Measurements from ENCODE around the gene MYO1F.

MYO1F gene

DNA sequence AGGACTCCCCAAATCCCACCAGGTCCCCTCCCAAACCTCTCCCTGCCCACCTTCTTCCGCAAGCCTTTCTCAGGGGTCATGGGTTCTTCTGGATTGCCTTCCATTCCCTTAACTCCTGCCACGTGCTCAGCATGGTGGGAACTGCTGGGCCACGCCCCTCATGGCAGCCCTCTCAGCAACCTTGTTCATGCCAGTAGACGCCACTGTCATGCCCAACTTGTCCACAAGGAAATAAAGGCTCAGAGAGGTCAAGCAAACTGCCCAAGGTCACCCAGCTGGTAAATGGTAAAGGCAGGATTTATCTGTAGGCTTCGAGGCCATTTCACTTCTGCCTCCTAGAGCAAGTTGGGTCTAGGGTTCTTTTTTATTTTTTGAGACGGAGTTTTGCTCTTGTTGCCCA lies 85.7 kb downstream of the MYO1F start:
- no peak for DNase-seq (ENCODE audit: low spot score)

DNA sequence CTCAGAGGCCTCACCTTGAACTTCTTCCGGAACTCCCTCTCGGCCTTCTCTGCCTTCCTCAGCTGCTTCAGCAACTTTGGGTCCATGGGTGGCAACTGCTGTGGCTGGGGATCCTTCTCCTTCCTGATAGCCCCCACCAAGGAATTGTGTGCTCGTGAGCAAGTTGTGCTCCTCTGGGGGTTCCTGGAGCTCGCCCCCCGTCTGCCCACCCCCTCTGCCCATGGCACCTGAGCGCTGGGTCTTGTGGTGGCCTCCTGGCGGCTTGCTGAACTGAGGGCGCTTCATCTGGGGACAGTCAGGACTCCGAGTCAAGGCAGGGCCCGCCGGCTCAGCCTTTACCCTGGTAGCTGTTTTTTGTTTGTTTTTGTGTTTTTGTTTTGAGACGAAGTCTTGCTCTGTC lies 86.4 kb downstream of the MYO1F start:
- DNase-seq (ENCODE audit: low spot score): no peak

DNA sequence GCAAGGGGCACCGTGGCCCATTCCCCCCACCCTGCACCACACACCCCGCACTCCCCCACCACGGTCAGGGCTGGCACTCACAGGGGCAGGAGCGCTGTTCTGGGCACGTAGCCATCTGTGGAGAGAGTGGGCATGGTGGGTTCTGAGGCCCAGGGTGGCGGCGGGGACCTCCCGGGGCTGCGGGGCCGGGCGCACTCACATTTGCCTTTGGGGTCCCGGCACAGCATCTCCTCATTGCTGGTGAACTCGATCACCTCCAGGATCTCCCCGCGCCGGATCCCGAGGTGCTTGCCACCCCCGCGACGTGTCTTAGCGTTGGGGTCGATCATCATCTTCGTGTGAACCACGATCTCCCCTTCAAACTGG lies 86.9 kb downstream of the MYO1F start:
- no peak for DNase-seq (ENCODE audit: low spot score)

DNA sequence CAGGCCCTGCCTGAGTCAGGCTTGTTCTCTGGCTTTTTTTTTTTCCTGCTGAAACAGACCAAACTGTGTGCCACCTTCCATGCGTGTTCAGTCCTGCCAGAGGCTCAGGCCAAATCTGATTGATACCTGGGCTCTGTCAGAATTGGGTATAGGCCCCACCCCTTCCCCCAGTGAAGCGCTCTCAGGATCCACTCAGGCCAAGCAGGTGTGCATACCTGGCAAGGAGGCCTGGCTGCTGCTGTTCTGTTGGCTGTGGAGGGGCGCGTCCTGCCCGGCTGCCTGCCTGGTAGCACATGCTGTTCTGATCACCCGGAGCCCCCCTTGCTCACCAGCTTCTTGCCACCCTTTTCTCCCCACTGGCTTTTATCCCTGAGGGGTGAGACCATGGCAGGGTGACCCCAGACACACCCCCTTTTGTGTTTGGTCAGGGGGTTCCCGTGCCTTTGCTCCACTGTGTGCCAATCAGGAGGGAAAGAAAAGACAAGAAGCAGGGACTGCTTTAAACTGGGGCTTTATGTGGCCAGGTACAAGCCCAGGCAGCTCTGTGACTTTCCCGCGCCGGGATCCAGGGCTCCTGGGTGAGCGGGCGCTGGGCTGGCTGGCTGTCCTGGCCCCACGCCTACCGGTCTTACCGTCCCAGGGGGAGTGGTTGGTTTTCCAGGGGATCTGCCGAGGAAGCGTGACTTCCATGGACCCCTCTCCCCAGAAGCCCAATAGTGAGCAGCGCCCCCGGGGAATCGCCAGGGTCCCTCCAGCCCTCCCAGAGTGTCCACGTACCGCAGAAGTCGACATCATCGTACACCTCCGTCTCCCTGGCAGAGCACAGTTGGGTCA lies 87.5 kb downstream of the MYO1F start:
- no peak for DNase-seq (ENCODE audit: low spot score)

DNA sequence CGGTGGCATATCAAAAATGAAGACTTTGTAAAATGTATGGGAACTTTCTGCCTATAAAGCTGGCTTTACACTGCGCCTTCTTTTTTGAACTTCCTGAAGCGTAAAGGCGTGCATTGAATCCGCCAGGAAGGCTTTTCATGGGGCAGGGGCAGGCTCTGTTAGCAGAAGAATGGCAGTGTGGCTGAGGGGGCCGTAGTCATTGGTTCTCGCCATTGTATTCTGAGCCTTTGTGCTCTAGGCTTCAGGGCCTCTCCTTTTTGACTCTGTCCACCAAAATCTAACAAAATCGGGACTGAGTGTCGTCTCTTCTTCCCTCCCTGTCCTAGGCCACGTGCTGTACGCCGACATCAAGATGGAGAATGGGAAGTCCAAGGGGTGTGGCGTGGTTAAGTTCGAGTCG lies 88.9 kb downstream of the MYO1F start:
- no peak for DNase-seq (ENCODE audit: low spot score)

DNA sequence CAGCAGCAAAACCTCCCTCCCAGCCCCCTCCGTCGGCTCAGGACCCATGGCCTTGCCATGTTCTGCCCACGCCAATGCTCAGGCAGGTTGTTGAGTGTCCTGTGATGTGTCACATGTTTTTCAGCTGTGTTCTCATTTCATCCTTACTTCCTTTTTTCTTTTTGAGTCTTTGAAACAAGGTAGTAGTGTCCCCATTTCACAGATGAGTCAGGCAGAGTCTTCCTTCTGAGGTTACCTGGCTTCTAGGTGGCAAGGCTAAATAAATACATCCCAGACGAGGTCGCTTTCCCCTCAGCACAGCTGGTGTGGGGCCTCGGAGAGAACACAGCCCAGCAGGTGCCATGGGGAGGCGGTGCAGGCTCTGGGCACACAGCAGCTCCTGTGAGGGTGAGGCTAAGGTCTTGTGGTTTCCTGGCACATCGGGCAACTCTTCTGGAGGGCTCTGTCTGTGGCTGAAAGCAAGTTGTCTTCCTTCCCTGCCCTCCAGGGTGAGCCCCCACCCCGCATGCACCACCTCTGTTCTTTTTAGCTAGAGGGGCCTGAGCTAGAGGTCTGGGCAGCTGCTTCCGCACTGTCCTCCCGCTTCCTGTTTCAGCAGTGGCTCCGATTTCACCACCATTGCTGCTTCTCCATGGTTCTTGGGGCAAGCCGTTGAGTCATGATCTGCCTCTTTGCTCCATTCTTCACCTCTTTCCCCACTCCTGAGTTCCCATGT lies 89.9 kb downstream of the MYO1F start:
- no peak for DNase-seq (ENCODE audit: low spot score)

DNA sequence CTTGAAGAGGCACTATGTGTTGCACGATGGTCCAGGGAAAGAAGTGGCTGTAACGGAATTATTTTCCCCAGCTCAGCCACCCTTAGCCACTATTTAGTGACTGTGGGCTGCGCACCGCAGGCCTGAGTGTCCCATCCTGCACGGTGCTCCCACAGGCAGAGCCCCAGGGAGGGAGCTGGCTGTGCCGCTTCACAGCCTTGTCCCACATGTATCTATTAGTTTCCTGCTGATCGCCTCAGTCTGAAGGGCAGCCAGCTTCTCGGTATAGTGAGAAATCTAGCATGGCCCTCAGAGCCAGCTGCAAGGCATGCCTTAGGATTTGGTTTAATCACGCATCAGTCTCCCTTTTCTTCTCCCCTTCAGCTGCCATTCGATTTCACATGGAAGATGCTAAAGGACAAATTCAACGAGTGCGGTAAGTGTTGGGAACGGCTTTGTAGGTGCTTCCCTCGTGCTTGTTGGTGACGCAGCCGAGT lies 90.5 kb downstream of the MYO1F start:
- no peak for DNase-seq (ENCODE audit: low spot score)

DNA sequence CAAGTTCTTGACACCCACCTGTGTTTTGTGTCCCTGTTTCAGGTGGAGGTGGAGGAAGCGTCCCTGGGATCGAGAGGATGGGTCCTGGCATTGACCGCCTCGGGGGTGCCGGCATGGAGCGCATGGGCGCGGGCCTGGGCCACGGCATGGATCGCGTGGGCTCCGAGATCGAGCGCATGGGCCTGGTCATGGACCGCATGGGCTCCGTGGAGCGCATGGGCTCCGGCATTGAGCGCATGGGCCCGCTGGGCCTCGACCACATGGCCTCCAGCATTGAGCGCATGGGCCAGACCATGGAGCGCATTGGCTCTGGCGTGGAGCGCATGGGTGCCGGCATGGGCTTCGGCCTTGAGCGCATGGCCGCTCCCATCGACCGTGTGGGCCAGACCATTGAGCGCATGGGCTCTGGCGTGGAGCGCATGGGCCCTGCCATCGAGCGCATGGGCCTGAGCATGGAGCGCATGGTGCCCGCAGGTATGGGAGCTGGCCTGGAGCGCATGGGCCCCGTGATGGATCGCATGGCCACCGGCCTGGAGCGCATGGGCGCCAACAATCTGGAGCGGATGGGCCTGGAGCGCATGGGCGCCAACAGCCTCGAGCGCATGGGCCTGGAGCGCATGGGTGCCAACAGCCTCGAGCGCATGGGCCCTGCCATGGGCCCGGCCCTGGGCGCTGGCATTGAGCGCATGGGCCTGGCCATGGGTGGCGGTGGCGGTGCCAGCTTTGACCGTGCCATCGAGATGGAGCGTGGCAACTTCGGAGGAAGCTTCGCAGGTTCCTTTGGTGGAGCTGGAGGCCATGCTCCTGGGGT lies 91.5 kb downstream of the MYO1F start:
- DNase-seq (ENCODE audit: low spot score): no peak

DNA sequence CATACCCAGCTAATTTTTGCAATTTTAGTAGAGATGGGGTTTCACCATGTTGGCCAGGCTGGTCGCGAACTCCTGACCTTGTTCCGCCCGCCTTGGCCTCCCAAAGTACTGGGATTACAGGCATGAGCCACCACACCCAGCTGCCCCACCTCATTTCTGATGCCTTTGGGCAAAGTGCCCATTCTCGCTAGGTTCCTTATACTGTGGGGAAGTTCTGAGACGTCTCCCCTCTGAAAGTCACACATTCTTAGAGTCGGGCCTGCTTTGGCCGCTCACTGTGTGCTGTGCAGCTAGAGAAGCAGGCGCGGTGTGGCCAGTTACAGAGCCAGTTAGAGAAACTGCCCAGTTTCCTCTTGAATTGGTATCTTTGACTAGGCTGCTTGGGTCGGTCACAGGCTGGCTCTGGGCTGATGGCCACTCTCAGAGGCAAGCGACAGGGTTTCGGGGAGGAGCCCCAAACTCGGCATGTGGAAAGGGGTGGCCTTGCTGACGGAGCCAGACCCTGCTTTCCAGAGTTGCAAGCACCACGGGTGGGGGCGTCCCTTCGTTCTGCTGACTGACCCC lies 92.8 kb downstream of the MYO1F start:
- no peak for DNase-seq (ENCODE audit: low spot score)

DNA sequence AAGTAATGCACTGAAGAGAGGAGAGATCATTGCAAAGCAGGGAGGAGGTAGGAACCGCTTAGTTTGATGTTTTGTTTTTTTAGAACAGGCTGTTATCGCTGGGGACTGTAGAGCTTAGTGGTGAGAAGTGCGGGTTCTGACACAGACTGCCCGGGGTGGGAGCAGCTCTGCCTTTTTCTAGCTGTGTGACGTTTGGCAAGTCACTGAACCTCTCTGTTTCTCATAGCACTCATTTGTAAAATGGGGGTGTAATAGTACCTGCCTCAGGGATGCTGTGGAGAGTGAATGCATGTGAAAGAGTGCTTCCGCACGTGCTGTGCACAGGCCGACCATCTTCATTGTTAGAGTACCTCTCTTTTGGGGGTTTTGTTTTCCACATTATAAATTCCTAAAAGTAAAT lies 94.1 kb downstream of the MYO1F start:
- DNase-seq (ENCODE audit: low spot score): no peak

DNA sequence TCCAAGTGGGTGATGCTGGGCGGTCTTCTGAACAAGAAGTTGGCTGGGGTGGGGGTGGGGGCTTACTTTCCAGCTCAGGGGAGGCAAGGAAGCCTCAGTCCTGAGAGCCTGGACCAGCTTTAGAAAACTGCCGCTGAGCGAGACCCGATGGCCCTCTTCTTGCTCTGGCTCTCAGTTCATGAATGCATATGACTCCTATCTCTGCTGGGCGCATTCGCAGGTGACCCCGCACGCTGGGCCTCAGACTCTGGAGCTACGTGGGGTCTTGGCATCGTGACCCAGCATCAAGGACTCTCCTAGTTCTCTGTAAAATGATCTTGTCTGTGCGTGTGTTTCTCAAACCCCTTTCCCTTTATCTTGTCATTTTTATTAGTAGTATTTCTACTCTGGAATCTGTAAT lies 94.5 kb downstream of the MYO1F start:
- DNase-seq (ENCODE audit: low spot score): no peak

DNA sequence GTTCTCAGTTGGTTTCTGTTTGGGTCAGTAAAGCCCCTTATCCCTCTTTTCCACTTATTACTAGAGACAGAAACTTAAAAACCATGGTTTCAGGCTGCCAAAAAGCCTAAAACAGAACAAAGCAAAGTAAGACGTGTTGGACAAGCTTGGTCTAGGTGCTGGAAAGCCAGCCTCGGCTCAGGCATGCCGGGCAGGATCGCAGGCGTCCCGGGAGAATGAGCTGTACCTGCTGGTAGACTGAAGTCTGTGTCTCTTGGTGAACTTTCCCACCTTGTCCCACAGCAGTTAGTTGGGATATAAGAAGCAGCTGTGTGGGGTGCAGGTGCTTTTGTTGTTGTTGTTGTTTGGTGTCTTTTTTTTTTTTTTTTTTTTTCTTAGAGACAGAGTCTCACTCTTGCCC lies 95.6 kb downstream of the MYO1F start:
- DNase-seq (ENCODE audit: low spot score): no peak

DNA sequence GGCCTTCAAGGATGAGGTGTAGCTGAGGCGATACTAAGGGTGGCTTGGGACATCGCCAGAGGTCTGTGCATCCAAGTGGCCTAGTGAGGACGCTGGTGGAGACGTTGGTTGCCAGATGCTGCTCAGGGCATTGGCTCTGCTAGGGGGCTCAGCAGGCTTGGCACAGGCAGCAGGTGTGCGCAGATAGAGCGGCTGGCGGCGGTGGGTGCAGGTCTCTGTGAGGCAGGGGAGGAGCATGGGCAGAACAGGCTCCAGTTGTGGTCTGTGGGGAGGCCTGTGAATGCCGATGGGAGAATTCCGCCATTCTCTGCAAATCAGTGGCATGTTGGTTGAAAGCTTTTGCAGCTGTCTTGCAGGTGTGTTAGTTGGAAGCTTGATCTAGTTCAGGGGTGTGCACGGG lies 96.0 kb downstream of the MYO1F start:
- no peak for DNase-seq (ENCODE audit: low spot score)

DNA sequence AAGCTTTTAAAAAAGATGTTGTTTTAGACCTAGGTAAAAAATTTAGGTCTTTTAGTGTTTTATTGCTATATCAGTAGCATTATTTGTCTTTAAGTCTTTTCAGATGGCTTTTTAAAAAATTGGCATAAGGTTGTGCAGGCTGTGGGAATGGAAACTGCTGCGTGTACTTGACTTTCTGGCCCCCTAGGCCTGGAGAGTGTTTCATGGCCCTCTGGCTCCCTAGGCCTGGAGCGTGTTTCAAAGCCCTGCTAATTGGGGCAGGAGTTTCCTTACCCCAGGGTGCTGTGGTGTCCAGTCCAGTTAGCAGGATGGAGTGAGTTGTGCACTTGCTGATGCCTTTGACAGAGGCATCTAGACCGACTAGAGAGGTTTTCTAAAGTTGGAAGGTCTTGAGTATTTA lies 98.6 kb downstream of the MYO1F start:
- DNase-seq (ENCODE audit: low spot score): no peak

DNA sequence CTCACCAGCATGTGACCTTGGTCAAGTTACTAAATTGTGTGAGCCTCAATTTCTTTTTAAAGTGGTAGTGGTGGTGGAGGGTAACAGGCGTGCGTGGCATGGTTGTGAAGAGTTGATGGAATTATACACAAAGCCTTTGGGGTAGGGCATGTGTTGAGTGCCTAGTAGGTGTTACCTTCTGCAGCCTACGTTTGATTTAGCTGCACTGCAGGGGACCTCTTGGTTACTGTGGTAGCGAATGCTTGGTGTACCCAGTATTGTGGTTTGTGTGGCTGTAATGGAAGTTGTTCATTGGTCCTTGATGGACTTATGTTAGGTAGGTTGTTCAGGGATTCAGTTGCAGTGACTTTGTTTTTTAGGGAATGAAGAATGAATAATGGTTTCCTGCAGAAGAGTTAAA lies 99.4 kb downstream of the MYO1F start:
- no peak for DNase-seq (ENCODE audit: low spot score)

DNA sequence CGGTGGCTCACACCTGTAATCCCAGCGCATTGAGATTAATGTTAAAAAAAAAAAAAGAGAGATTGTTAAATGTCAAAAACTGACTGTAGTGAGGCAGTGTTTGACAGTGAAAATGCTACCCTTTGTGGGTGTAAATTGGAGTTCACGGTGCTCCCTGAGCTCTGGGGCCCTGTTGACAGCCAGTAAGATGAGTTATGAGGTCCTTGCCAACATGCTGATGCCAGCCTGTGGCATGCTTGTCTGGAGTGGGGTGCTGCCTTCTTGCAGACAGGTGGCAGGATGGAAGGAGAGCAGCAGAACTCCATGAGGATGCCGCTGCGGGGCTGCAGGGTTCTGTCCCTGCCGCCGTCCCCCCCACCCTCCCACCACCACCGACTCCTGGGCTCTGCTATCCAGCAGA lies 100.7 kb downstream of the MYO1F start:
- DNase-seq (ENCODE audit: low spot score): no peak

DNA sequence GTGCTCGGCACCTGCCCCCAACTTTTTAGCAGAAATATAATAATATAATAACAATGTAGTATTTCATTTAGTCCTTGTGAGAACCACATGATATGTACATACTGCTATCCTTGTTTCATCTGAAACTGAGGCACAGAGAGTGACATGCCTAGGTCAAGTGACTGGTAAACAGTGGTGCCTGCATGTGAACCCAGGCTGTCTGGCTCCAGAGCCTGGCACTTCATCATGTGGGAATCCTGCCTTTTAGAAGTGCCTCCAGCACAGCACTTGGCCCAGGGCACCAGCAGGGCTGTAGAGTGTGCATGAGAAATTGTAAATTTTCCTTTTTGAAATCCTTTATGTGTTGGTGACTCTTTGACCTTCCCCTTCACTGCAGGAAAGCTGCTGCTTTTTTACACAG lies 102.2 kb downstream of the MYO1F start:
- DNase-seq (ENCODE audit: low spot score): no peak

DNA sequence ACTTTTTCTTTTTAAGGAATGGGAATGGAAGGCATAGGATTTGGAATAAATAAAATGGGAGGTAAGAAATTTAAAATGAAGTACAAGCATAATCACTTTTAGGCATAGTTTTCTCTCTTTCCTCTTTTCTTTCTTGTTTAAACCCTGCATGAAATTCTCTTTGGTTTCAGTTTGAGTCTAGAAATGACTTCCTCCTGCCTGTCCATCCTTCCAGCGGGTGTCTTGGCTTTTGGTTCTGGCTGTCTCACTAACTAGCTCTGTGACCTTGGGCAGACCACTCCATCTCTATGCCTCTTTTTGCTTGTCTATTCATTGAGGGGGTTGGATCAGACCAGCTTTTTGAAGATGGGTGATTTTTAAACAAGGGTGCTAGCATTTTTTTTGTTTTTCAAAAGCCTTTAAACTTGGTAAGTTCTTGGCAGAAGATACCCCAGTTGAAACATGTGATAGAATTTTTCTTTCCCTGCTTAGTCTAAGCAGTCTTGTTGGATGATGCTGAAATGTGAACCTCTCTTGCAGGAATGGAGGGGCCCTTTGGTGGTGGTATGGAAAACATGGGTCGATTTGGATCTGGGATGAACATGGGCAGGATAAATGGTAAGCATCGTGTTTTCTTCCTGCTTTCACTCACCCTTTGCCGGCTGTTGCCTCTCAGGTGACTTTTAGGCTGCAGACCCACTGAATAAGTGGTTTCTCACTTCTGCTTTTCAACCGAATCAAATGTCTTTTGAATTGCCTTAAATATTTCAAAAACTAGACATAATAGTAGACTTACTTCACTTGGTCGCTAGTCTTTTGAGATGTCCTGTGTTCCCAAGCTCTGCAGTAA lies 103.4 kb downstream of the MYO1F start:
- no peak for DNase-seq (ENCODE audit: low spot score)
